ENCODE results near the gene GSDME.

The GSDME gene

DNA sequence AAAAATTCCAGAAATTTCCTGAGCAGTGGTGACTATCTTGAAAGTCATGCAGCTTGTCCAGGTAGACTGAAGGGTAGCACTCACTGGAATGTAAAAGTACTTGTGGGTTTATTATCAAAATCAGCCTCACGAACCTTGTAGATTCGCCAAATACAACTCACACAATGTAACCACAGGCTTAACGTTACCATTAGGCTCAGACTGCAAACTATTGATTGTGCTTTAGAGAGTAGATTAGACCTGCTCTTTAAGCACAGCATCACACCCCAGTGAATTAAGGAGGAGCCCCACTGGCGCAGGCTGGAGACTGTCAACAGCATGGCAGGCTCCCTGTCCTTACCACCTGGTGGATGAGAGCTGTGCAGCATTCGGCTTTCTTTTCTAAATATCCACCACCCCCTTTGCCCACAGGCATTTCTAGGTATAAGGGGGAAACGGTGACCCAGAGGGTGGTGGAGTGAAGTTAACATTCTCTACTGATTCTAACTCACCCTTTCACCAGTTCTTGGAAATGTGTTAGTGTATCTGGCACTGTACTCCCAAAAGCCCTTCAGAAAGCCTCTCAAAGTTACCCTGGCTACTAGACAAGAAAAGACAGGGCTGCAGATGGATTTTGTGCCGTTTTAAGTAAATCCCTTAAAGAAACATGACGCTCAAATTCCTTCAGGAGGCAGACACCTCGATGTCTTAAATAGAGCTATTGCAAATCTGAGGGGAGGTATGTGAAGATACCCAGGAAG lies 56.6 kb downstream of the GSDME start:
- DNase-seq: no peak

DNA sequence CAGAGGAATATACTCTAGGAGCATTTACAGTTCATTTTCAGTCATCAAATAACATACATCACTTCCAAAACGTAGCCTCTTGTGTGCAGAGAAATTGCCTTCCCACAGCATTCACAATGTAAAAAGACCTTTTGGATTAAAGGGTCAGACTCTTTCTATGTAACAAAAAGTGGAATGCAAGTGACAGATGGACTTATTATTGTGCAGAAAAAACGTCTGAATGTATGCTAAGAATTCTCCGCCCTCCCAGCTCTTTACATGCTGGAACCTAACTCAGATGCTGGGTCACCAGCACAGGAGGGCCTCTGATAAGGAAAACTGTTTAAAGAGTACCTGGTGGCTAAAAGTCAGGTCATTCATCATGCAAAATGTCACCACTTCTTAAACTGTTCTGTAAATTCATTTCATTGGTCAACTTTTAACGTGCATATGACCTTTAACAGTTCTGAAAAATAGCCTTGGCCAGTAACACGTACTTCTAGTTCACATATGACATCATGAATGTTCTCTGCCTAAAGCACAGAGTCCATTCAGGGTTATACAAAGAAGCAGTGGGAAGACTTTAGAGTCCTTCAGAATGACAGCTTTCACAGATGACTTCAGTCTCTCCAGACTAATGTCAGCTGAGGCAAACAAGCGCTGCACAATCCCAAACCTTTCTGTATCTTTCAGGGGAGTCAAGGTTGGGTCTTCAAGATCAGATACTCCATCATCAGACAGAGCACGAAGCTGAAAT lies 58.6 kb downstream of the GSDME start:
- no peak for DNase-seq

DNA sequence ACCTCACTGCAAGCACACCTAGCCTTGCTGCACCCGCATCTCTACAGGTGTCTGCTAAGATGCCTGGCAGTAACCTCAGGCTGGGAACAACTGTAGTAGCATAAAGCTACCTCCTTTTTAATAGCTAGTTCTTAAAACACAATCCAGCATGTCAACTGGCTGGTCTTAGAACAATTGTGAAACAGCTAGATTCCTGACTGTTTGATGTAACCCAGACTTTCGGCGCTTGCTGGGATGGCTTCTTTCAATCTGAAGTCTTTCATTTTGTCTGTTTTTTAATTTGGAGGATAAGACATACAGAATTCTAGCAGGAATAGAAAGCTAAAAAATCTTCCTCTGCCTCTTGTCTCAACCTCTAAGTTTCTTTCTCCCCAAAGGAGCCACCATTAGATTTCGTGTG lies 59.8 kb downstream of the GSDME start:
- no peak for DNase-seq

DNA sequence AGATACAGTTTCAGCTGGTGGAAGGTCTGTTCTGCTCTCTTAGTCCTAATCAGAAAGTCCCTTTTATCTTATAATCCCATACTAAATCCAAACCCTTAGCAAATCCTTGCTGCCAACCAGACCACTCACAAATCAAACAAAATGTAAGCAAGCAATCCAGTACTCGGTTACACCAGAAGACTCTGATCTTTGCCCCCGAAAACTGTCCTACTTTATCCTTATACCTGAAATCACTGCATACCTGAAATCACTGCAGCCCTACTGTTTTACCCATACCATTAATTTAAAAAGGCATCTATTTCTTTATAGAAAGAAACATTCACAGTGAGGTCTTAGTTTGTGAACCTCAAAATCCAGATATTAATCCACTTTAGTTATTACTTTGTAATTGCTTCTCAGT lies 64.7 kb downstream of the GSDME start:
- DNase-seq: no peak

DNA sequence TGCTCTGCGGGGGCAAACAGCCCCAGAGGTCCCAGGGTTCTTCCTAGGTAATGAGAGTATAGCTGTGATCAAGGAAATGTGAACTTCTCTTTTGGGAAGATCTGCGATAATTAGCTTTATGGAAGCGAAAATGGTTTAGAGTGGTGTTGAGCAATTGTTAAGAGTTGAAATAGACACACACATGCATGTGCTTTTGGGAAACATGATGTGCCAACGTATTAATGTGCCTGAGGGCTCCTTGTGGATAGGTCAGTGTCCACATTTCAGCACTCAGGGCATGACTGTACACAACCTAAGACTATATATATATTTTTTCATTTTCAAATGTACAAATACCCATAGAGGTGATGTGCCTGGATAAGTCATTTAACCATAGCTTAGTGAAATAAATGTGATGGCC lies 67.0 kb downstream of the GSDME start:
- DNase-seq: no peak

DNA sequence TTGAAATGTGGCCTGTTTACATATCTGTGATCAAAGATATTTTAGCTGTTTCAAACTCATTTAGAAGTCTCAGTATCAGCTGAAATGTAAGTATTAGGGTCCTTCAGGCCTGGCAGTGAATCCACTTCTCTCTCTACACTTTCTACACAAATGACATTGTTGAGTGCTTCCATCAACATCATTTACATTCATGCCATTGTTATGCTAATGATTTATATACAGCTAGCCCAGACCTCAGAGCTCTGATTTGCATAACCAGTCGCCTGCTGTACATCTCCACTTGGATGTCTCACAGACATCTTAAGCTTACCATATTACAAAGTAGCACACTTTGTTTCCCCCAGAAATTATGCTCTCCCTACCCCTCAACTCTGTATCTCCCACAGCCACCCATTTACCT lies 71.6 kb downstream of the GSDME start:
- DNase-seq: no peak

DNA sequence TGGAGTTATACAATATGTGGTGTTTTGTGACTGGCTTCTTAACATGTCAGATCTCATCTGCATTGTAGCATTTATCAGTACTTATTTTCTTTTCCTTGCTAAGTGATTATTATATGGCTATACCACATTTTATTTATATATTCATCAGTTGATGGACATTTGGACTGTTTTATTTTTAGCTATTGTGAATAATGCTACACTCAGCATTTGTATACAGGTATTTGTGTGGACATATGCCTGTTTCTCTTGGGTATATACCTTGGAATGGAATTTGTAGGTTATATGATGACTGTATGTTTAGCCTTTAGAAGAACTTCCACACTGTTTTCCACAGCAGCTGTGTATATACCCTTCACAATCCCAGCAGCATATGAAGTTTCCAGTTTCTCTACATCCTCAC lies 86.5 kb downstream of the GSDME start:
- no peak for DNase-seq

DNA sequence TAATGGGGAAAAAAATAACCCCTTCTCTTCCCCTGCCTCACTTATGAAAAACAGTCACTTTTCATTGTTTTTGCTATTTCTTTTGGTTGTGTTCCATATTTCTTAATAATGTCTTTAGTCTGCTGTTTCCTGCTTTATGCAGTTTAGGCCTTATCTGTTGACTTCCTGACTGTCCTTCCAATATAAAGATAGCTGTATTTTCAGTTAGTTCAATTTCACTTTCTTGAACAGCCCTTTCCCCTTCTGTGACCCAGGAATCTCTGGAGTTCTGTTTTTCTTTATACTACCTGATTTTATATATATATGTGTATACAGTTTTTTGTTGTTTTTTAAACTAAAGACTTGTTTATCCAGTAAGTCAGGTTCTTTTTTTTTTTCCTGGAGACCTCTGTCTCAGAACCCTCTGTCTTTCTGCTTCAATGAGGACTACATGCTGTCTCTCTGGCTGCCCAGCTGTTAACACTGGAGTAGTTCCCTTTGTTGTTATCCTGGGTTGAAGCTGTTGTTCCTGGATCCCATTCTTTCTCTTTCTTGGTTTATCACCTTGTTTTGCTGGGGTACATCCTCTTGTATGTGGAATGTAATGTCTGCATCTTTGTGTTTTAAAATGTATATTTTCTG lies 87.2 kb downstream of the GSDME start:
- no peak for DNase-seq

DNA sequence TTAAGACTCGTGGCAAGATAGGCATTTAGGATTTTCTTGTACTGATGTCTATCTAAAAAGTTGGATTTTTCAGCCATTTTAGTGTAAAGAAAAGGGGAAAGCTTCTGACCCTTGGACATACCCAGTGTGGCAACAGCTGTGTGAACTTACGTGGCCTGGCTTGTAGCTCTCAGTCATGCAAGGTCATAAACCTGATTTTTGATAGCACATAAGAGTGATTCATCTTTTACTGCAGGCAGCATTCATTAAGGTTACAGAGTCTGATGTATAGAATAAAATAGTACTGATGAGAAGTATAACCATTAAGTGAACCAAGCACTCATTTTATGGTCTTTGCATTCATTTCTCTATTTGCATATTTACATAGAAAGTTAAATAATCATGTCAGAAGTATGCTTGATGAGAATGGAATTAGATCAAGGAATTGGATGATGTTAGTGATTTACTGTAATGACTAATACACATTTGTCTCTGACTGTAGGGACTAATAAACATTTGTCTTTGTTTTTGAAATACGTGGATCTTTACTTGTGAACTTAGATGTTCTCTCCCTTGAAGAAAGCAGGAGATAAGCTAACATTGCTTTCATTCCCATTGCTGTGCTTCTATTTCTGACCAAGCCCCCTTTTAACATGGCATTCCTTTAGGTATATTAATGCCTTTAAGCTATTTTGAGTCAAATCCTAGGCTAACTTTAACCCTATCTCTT lies 88.2 kb downstream of the GSDME start:
- no peak for DNase-seq

DNA sequence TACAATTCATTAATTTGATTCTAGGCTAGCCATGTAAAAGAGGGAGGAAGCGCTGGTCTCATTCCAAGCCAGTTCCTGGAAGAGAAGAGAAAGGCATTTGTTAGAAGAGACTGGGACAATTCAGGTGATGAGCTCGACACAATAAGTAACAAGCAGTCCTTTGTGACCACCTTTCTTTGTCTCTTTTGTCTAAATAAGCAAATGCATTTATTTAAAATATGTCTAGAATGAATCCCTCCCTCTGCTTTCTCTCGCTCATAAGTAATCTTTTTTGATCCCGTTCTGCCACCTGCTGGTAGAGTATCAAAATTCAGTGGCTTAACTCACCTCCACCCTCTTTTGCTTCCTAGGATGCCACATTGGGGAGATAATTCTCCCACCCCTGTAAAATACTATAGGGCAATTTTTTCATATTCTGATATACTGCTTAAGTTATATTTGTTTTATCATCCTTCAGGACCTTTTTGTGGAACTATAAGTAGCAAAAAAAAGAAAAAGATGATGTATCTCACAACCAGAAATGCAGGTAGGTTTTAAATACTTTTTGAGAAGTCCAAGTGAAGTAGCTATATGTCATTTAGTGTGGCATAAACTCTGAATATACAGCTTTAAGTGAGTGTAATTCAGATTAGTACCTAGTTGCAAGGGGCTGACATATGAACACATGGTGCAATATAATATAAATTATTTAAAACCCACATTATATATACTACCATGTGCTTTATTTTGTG lies 91.5 kb downstream of the GSDME start:
- no peak for DNase-seq

DNA sequence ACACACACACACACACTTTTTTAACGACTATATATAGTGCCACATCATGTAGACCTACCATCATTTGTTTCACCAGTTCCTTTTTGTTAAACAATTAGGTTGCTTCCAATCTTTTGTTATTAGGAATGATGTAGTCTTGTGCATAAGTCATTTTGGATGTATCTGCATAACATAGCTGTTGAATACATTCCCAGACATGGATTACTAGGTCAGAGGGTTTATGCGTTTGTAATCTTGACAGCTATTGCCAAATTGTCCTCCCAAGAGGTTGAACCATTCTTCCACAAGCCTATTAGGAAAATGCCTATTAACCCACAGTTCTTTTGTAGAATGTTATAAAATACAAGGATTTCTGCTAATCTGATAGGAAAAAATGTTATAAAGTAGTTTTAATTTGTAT lies 96.7 kb downstream of the GSDME start:
- DNase-seq: no peak

DNA sequence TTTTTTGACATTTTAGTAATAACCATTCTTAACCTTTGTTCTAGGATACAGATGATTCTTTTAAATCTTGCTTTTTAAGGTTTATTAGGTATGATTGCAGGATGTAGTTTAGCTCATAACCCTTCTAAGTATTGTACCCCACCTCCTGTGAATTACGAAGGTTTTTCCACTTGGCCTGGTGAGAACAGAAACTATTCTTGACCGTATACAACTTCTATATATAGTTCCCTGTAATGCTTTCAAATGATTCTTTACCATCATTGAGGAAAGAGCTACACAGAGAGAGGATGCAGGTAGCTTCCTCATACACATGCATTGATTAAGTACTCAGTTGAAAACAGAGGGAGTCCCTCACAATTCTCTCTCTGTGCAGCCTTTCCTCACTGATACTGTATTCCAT lies 97.8 kb downstream of the GSDME start:
- no peak for DNase-seq

DNA sequence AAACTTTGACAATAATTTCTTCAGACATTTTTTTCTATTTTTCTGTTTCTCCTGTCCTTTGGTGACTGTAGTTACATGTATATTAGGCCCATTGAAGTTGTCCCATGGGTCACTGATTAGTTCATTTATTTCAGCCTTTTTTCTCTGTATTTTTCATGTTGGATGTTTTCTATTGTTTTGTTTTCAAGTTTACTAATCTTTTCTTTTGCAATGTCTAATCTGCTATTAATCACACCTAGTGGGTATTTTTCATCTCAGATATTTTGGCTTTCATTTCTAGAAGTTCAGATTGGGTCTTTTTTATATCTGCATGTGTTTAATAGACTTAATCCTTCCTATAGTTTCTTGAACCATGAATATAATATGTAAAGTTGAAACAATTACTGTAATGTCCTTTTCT lies 99.3 kb downstream of the GSDME start:
- DNase-seq: no peak

DNA sequence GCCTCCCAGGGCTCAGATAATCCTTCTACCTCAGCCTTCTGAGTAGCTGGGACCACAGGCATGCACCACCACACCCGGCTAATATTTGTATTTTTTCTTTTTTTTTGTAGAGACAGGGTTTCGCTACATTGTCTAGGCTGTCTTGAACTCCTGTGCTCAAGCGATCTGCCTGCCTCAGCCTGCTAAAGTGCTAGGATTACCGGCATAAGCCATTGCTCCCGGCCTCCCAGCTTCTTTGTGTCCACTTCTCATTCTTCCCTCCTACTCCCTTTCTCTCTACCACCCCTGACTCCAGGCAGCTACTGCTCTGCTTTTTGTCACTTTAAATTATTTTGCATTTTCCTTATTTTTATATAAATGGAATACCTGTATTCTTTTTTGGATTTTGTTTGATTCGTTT lies 100.7 kb downstream of the GSDME start:
- no peak for DNase-seq

DNA sequence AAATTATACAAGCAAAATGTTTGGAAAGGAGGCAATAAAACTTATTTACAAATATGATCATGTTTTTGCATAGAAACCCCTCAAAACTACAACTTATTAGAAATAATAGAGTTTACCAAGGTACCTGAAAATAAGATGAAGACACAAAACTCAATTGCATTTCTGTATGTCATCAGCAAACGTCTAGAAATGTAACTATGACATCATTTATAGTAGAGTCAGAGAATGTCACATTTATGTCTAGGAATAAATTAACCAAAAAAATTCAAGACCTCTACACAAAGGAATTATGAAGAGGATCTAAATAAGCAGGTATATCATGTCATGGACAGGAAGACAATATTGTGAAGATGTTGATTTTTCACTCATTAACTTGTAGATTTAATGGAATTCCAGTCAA lies 103.0 kb downstream of the GSDME start:
- no peak for DNase-seq

DNA sequence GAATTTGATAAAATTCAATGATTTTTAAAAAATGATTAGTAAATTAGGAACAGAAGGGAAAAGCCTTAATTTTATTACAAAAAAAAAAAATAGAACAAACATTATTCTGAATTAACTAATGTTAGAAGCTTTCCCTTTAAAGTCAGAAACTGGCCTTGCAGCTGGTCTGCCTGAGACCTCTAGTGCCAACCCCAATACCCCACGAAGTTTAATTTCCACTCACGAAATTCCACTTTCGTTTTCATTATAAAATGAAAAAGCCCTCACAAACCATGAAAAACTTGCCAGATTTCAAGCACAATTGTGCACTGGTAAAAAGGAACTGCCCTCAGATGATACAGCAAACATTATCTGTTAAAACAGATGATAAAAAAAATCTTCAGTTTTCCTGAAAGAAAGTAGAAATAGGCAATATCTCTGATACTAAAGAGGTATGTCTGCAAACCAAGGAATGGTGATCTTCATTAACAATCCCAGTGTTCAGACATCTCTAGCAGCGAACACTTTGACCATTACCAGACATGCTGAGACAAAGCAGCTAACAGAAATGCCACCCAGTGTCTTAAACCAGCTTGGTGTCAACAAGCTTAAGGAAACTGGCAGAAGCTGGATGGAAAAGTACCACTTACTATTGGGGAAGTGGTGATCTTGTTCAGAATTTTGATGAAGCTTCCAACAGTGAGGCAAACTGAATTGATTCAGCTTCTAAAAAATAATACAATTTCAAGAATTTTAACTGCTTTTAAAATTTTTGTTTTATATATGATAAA lies 103.8 kb downstream of the GSDME start:
- no peak for DNase-seq

DNA sequence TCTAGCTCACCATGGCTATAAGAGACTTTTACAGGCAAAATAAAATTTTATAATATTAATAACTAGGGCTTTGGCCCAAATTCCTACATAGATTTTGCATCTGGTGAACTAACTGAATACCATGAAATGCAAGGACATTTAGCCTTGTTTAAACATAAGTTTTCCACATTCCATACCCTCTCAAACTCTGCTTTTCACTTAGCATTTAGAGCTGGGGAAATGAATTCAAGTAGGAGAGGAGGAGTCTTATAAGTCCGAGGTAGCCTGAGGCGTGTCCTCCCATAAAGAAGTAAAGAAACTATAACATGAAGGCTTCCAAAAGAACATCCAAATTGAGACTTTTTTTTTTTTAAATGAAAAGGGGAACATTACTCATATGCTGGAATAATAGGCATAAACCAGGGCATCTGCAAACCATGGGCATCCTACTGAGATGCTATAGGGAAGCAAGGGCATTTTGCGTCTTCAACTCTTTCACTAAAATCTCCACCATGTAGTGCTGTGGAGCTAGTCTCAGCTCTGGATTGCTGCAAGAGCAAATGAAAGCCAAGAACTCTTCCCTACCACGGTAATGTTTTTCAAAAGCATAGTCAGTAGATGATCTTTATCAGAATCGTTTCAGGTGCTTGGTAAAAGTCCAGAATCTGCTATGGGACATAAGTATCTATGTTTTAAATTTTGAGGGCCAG lies 104.9 kb downstream of the GSDME start:
- no peak for DNase-seq

Measured in activated effector memory CD4-positive, alpha-beta T cell treated with anti-CD3 and anti-CD28 coated beads, Interleukin-2, amount 50 U/mL, for 16 hours (primary cell).